GM19035 (cell line): Measurements from ENCODE around the gene PELO.
A peak's percentile ranks its signal among the peaks of the same experiment; 100 is the strongest.
"Not testable (repeated sequence)": the region's sequence is repeated elsewhere in the genome, so short reads cannot be mapped to it uniquely, and the experiment has no call there.

Experiments used
- ATAC-seq: cut with Tn5 transposase; IDR thresholded peaks from one replicate; pipeline ENCODE4 v1.9.1; 2021; ENCODE audit not compliant: unreplicated experiment

PELO gene

DNA sequence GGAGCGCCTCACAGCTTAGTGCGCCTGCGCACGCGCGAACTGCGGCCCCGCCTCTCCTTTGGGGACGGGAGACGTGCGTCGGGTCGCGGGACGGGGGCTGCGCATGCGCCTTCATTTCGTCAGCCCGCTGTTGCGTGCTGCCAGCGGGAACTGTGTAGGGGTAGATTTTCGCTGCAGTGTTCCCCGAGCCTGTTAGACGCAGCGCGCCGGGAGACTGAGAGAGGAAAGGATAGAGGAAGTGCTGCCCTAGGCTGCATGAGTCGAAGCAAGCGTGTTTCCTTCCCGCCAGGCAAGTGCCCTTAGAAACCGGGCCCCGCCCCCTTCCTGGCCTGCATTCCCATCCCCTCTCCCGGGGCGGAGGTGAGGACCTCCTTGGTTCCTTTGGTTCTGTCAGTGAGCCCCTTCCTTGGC lies 12.3 kb downstream of the PELO start:
- ATAC-seq: peak; percentile 83

DNA sequence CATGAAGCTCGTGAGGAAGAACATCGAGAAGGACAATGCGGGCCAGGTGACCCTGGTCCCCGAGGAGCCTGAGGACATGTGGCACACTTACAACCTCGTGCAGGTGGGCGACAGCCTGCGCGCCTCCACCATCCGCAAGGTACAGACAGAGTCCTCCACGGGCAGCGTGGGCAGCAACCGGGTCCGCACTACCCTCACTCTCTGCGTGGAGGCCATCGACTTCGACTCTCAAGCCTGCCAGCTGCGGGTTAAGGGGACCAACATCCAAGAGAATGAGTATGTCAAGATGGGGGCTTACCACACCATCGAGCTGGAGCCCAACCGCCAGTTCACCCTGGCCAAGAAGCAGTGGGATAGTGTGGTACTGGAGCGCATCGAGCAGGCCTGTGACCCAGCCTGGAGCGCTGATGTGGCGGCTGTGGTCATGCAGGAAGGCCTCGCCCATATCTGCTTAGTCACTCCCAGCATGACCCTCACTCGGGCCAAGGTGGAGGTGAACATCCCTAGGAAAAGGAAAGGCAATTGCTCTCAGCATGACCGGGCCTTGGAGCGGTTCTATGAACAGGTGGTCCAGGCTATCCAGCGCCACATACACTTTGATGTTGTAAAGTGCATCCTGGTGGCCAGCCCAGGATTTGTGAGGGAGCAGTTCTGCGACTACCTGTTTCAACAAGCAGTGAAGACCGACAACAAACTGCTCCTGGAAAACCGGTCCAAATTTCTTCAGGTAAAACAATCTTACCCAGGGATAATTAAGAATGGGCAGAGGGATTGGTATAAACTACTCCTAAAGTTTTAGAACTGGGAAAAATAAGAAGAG lies 12.9 kb downstream of the PELO start:
- peak; percentile 42 for ATAC-seq

DNA sequence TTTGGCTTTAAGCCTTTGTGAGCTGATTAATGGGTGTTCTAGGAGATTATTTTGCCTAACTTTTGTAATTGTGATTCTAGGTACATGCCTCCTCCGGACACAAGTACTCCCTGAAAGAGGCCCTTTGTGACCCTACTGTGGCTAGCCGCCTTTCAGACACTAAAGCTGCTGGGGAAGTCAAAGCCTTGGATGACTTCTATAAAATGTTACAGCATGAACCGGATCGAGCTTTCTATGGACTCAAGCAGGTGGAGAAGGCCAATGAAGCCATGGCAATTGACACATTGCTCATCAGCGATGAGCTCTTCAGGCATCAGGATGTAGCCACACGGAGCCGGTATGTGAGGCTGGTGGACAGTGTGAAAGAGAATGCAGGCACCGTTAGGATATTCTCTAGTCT lies 13.6 kb downstream of the PELO start:
- no peak for ATAC-seq

DNA sequence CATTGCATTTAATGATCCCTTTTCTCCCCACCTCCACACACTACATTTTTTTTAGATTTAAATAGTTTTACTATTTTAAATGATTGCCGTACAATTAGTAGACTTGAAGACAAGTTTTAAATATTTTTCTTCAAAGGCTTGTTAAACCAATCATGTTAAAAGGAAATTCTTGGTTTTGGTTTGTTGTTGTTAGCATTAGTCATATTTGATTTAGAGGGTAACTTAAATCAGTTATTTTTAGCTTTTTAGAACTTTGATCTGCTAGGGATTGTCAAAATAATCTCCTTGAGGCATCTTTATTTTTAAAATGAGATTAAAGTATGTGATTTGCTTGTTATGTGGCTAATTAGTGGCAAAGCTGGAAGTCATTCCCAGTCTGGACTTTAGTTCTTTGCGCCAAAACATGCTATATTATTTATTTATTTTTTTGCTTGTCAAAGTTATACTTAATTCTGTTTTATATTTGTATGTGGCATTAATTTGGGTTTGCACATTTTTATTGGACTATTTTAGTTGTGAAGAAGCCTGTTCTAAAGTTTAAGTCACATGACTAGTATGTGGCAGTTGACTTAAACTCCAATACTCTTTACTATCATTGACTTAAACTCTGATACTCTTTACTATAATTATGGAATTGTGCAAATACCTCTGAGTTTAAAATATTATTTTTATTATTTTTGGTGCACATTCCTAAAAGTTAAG lies 14.7 kb downstream of the PELO start:
- no peak for ATAC-seq

DNA sequence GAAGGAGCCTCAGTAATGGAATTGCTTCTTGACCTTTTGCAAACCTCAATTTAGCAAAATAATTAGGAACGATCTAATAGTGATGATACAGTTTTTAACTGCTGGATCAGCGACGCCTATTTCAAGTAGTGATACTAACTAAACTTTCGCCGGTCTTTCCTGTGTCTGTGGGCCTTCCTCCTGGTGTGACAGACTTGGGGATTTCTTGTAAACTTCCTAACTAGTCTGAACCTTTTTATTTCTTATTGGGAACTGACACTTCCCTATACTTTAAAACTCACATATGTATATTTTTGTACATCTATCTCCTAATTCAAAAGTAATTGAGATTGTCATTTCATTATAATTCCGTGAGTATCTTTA lies 15.2 kb downstream of the PELO start:
- no peak for ATAC-seq

DNA sequence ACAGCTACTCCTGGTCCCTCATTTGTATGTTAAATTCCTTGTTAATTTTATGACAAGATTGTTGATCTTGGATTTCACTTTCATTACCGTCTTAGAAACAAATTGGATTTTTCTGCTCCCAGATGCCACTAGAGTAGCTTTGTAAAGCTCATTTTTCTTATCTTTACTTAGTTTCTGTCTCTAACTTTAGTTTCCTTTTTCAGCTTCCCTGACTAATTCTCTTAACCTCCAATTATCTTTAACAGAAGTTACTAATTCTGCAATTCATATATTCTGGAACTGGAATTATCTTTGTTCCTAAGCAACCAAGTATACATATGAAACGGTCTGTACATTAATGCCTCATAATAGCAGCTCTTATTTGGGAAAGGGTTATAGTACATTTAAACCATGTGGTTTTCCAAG lies 16.7 kb downstream of the PELO start:
- ATAC-seq: no peak

DNA sequence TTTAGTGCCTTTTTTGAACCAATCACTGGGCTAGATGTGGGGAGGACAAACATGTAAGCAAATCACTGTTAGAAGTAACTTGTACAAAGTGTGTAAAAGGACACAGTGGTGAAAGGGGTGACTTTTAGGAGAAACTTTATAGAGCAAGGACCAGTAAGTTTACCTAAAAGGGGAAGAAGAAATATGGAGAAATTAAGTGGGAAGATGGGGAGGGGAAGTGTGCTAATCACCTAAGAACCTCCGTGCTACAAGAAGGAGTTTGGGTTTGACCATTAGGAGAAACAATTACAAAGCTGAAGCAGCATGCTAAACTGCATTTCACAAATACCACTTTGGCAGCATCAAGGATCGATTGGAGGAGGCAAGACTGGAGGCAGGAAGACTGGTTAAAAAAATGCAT lies 17.3 kb downstream of the PELO start:
- no peak for ATAC-seq

DNA sequence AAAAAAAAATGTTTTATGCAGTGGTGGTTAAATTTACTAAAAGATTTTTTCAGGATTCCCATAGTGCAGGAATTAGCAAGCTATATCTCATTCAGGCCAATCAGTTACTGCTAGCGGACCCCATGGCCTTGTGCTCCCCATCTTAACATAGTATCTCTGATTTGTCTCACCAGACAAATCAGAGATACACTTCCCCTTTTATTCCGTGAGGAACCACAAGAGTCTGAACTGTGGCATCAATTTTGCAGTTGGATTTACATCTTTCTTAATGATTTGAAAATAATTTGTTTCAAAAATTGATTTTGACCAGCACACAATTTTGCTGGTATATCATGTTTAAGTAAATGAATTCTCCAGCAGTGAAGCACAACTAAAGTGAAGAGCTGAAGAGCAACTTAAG lies 17.9 kb downstream of the PELO start:
- no peak for ATAC-seq

DNA sequence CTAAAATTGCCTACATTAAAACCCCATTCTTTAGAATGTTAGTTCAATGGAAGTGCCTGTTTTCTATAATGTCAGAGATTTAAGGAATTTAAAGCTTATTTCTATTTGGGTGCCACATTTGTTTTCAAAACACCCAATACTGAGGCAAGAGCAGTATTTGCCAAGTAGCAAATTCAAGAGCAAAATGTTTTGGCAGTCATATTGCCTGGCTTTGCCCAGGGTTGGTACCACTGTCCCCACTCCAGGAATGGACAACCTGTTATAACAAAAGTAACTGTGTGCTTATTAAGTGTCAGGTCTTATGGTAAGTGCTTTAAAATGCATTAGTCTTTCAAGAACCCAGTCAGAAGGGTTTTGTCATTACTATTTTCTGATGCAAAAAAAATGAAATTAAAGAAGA lies 19.3 kb downstream of the PELO start:
- ATAC-seq: no peak

DNA sequence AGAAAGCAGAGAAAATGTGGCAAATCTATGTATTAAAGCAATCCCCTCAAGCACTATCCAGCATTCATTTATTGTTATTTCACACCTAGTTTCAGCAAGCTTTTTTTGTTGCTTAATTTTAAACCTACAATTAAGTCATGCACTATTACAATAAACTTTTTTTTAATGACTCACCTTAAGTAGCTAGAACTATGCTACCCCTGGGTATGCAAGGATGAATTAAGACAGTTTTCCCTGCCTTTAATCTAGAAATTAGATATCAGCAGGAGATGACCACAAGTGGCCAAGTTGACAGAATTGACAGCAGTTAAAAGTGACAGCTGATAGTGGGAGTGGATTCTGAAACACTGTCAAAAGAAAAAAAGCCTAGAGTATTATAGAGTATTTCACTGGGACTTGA lies 20.0 kb downstream of the PELO start:
- no peak for ATAC-seq

DNA sequence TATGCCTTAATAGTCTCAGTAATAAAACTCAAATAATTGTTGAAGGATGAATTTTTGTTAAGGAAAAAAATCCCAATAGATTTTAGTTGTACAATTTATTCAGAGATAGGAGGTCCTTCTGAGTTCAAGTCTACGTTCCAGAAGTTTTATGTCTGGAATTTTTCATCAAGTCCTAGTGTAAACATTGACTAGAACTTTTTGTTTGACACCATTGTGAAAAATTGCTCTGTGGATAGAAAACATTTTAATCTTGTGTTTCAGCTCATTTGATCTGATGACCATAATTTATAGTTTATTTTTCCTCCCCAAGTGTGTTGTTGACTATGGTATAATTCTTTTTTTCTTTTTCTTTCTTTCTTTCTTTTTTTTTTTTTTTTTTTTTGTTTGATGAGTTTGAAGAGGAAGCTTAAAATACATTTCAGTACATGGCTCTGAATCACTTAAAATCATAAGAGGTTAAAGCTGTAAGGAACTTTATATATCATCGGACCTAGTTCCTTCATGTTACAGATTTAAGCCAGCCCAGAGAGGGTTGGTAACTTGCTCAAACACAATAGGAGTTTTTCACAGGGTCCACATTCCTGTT lies 20.7 kb downstream of the PELO start:
- no peak for ATAC-seq

DNA sequence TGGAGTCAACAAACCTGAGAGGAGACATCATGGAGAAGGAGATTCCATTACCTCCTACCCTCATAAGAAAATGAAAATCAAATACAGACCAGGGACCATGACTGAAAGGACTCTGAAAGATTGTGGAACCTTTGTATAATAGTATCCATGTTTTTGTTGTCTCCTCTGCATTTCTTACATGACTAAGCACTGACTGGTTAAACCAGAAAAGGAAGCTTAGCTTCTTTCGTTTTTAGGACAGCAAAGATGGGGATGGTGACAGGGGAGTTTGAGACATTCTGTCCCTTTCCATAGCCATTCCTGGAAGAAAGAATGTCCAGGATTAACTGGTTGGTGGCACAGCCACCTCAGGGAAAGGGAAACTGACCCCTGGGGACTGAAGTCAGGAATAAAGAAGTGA lies 22.2 kb downstream of the PELO start:
- ATAC-seq: no peak

DNA sequence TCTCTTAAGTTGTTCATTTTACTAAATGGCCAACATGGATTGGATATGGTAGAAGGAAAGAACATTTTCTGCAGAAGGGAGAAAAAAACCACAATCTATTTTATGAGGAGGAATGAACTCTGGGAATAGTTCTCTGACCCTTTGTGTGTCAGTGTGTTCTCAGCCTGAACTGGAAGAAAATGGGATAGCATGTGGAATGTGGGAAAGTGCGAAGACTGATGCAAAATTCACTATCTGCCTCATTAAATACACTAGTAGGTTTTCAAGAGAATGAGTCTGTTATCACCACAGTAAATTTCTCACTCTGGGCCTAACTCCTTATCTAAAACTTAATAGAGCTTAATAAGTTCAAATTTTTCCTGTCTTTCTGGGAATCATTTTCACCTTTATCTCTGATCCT lies 22.7 kb downstream of the PELO start:
- no peak for ATAC-seq

DNA sequence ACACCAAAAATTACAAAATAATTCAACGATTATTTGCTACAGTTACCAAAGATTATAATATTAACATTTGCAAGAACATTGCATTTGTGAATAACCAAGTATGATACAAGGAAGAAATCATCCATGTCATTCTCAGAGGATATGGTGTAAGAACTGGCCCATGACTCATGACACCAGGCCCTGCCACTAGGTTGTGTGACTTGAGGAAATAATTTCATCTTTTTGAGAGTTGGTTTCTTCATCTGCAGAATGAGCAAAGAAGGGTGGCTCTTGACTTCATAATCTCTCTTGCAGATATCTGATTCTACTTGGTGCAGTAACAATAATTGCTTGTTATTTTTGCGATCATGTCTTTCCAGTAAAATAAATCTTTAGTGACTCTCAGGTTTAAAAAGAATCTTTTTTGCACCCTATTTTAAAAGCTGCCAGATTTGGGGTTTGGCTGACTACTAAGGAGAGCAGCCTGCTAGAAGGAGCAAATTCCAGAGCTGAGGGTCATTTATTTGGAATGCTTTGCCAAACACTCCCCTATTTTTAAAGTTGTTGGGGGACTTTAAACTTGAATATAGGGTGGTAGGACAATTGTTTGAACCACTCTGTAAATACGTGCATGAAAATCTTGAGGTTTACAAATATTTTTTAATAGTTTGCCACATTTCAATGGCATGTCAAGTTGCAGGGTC lies 23.5 kb downstream of the PELO start:
- ATAC-seq: no peak

DNA sequence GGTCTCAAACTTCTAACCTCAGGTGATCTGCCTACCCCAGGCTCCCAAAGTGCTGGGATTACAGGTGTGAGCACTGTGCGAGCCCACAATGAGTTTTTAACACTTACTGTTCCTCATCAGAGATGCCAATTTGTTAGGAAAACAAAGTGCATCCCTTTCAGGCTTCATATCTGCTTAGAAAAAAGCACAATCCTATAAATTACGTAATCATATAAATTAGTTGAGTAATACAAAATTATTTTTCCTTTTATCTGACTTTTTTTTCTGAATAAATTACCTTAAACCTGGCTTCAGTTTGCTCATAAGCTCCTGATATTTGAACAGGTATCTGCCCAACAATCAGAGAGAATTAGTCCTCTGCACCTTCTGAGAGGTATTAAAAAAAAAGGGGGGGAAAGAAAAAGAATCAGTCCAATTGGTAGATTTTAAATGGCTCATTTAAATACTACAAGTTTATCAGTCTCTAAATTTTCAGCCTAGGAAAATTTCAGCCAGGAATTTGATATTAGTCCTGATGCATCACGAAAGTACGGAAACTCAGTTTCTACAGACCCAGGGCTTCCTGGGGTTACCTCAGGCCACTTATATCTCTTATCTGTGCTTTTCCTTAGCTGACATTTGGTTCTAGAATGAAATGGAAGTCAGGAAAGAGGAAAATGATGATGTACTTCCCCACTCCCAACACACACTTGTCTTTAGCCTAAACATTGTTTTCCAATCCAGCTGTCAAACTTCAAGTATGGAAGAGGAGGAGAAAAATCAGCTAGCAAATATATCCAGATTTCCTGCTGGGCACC lies 26.8 kb downstream of the PELO start:
- ATAC-seq: no peak

DNA sequence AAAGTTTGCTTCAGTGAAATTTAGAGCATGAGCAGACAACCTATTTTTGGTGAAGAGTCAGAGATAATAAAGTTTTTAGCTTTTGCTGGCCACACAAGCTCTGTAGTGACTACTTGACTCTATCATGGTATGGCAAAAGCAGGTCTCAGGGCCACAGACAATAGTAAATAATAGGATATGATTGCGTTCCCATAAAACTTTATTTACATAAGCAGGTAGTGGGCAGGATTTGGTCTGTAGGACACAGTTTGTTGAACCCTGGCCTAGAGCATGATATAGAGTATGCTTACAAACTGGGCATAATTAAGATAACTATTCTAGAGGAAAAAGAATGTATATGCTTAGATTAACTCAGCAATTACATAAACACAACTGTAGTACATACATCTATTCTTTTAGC lies 30.1 kb downstream of the PELO start:
- no peak for ATAC-seq

DNA sequence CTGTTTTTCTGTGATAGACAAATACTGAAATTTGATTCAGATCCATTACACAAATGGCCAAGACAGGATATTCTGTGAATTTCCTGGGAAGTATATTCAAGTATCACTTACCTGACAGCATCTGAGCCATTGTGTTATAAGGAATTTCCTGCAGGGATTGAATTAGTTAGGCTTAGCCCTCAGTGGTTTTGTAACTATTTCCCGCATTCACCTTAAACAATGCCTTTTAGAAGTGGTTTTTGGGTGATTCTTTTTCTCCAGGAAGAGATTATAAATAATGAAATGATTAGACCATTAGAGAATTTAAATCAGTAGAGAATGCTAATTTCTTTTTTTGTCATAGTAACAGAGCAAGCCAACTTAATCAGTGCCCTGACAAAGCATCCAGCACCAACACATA lies 30.6 kb downstream of the PELO start:
- ATAC-seq: no peak

DNA sequence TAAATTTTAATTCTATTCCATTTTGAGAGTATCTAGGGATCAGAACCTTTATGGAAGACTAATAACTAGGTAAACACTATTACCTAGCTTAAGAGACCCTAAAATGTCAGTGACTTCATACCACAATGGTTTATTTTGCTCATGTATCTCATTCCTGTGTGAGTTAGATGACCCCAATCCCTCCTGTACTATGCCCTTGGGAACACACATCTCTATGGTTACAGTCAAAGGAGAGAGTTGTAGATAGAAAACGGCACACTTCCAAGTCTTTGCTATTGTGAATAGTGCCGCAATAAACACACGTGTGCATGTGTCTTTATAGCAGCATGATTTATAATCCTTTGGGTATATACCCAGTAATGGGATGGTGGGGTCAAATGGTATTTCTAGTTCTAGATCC lies 31.1 kb downstream of the PELO start:
- ATAC-seq: not testable (repeated sequence)

DNA sequence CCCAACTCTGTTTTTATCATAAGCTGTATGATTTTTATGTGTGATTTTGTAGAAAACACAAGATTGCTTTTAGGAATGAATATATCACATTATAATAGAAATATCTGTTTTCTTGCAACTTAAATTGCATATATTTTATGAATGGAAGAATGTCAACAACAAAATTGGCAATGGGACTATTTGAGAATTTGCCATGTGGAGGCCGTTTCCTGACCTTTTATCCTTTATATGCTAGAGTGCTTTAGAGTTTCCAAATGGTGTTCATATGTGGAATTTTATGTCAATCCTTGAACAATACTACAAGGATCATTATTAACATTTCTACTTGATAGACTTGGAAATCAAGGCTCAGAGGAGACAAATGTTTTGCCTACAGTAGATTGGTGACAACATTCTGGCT lies 34.2 kb downstream of the PELO start:
- ATAC-seq: no peak

DNA sequence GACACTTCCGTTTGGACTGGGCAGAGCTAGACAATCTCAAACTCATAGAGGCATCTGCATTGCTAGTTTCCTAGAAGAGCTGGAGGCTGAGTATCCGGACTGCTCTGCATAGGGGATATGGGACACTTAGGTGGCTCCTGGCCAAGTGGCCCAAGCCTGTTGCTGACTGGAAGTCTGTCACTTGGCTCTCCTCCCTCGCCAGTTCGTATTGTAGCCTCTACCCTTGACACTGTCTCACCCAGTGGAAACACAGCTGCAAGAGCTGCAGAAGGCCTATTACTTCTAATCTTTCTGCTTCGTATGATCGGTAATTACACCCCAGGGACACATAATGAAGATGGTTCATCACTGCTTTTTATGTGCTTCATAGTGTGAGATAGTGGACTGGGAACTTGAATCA lies 34.7 kb downstream of the PELO start:
- no peak for ATAC-seq

DNA sequence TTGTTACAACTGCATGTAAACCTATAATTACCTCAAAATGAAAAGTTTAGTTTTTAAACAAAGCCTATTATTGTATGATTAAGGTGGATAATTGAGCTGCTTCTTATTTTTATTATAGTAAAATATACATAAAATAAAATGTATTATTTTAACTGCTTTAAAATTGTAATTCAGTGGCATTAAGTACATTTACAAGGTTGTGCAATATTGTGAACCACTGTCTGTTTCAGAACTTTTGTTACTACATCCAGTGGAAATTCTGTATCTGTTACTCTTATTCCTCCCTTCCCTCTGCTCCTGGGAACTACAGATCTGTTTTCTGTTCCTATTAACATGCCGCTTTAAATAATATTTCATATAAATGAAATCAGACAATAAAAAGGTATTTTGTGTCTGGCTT lies 37.1 kb downstream of the PELO start:
- ATAC-seq: no peak
